Fibroblast of skin of scalp (primary cell): ENCODE results near the gene ACCS.

Source experiments
- DNase-seq: peaks from one replicate; pipeline ENCODE4 v3.0.0-alpha.2; 2013

The ACCS gene

GRCh38 chr11:44094260-44094868 lies 28.3 kb downstream of the ACCS start:
- peak; percentile 81 for DNase-seq

- peak; percentile 82 for DNase-seq
Observed at GRCh38 chr11:44095506-44096359, 29.7 kb downstream of the ACCS start, which contains the start of gene EXT2. TSS of gene EXT2 (plus strand) at chr11:44095678. CDS start at chr11:44107713, 12,035 bp downstream.

GRCh38 chr11:44096360-44097185 lies 30.5 kb downstream of the ACCS start:
- DNase-seq, result no peak

- DNase-seq, result no peak
Observed at GRCh38 chr11:44097821-44098220, 31.8 kb downstream of the ACCS start.

- DNase-seq, result no peak
Observed at GRCh38 chr11:44101098-44101497, 35.0 kb downstream of the ACCS start.

- no peak for DNase-seq
Observed at GRCh38 chr11:44104481-44105294, 38.6 kb downstream of the ACCS start.

GRCh38 chr11:44108260-44108659 lies 42.2 kb downstream of the ACCS start:
- DNase-seq, result no peak

GRCh38 chr11:44110231-44110679 lies 44.2 kb downstream of the ACCS start:
- DNase-seq, result peak; percentile 52

- peak; percentile 78 for DNase-seq
Observed at GRCh38 chr11:44112091-44112821, 46.2 kb downstream of the ACCS start.

GRCh38 chr11:44113018-44113417 lies 46.9 kb downstream of the ACCS start:
- no peak for DNase-seq

- no peak for DNase-seq
Observed at GRCh38 chr11:44113572-44113971, 47.5 kb downstream of the ACCS start.

- DNase-seq, result no peak
Observed at GRCh38 chr11:44116234-44116830, 50.3 kb downstream of the ACCS start.

- no peak for DNase-seq
Observed at GRCh38 chr11:44120169-44120568, 54.1 kb downstream of the ACCS start.

- DNase-seq, result no peak
Observed at GRCh38 chr11:44125598-44125997, 59.5 kb downstream of the ACCS start.

- no peak for DNase-seq
Observed at GRCh38 chr11:44126304-44126703, 60.2 kb downstream of the ACCS start.

- DNase-seq, result no peak
Observed at GRCh38 chr11:44127130-44127529, 61.1 kb downstream of the ACCS start.

- DNase-seq, result no peak
Observed at GRCh38 chr11:44128729-44129128, 62.7 kb downstream of the ACCS start.

- no peak for DNase-seq
Observed at GRCh38 chr11:44130751-44131150, 64.7 kb downstream of the ACCS start.

GRCh38 chr11:44133335-44133946 lies 67.4 kb downstream of the ACCS start:
- peak; percentile 65 for DNase-seq
